PC-9 (cell line): ENCODE measurements around the gene HES2.

Experiments used
- CTCF ChIP-seq: fragments of 200-600 bp; sonication (generic); conservative IDR thresholded peaks from 2 replicates; pipeline ENCODE4 v1.6.1; 2017; ENCODE audit warnings: mixed run types, antibody characterized with exemption, mild to moderate bottlenecking, moderate library complexity
- EZH2 ChIP-seq: fragments of 200-600 bp; sonication (generic); IDR thresholded peaks from 2 replicates; pipeline ENCODE4 v1.8.0; 2017; ENCODE audit warnings: antibody characterized with exemption, low read depth

GRCh38 chr1:6408023-6408422 lies 11.7 kb downstream of the HES2 start:
- TF ChIP-seq CTCF (no peak), EZH2 (no peak)
